K562 (cell line): ENCODE measurements around the gene TMEM154. TPM values are rescaled to one million over a fixed set of nuclear protein-coding genes. Genes with fewer than 3 reads are reported as not detected.

Experiments used
- ATAC-seq: fragments of 200-7000 bp; cut with Tn5 transposase; 3 replicates; pipeline ENCODE4 v1.9.1; 2020; ENCODE audit warnings: moderate library complexity
- BruUV-seq: library from RNA; stranded (reverse); fragments of 400-500 nt; replicated peaks from 2 replicates; lab custom pipeline; 2021; lab: Mats Ljungman, UMichigan
- CTCF ChIA-PET: fragments of 300-600 bp; formaldehyde crosslinking; extraction: SDS; loops from one replicate; lab custom pipeline; 2021; ENCODE audit warnings: low intra/inter-chr PET ratio; lab: Yijun Ruan, JAX
- POLR2A ChIA-PET: fragments of 300-600, 350-650 bp; sonication (Branson Sonifier 250); formaldehyde crosslinking; extraction: SDS; loops from one replicate; lab custom pipeline; 2021; ENCODE audit warnings: antibody characterized with exemption, inconsistent platforms; lab: Yijun Ruan, JAX
- DNase-seq, 4 experiments: peaks; one replicate each; pipeline versions ENCODE4 v3.0.0 to v3.0.0-alpha.2; 2011 to 2018; ENCODE audit warnings: low spot score in 3 of 4, mixed read lengths in 3 of 4; ENCODE audit errors: extremely low read depth in 1 of 4
- FAIRE-seq: peaks from 2 replicates; lab custom pipeline; 2011; peaks lifted over from hg19 to GRCh38; lab: Jason Lieb, UNC
- H2AFZ ChIP-seq: 2 replicates; pipeline ENCODE4 v1.6.0; 2011; ENCODE audit warnings: low read depth, low read length, control low read depth, inconsistent platforms
- H3K27ac ChIP-seq: fragments of 200-600 bp; 3 replicates; pipeline ENCODE4 v1.8.0; 2011; ENCODE audit warnings: low read depth, mild to moderate bottlenecking, control low read depth, inconsistent platforms, low read length, moderate library complexity, mixed read lengths; ENCODE audit errors: extremely low read depth
- H3K27me3 ChIP-seq, 2 experiments: fragments of 300-600 bp in 1 of 2; 2 replicates in 1 of 2; 3 replicates in 1 of 2; pipeline versions ENCODE4 v1.6.0 to v1.8.0; 2011; ENCODE audit warnings: inconsistent platforms in 2 of 2, low read length in 2 of 2, mild to moderate bottlenecking in 1 of 2, mixed read lengths in 1 of 2, moderate library complexity in 1 of 2; ENCODE audit not compliant: control insufficient read depth in 2 of 2, insufficient read depth in 2 of 2
- H3K36me3 ChIP-seq: fragments of 300-600 bp; 3 replicates; pipeline ENCODE4 v1.8.0; 2011; ENCODE audit warnings: mild to moderate bottlenecking, low read length, inconsistent platforms; ENCODE audit not compliant: control insufficient read depth, insufficient read depth
- H3K4me1 ChIP-seq, 2 experiments: fragments of 200-600 bp in 1 of 2; replicated peaks in 1 of 2; 2 replicates in 1 of 2; 3 replicates in 1 of 2; pipeline versions ENCODE4 v1.5.1 to v1.8.0; 2011; ENCODE audit warnings: inconsistent platforms in 2 of 2, low read length in 2 of 2, mild to moderate bottlenecking in 1 of 2, mixed read lengths in 1 of 2, moderate library complexity in 1 of 2; ENCODE audit not compliant: control insufficient read depth in 2 of 2, insufficient read depth in 2 of 2
- H3K4me2 ChIP-seq: 2 replicates; pipeline ENCODE4 v1.6.1; 2011; ENCODE audit warnings: low read length, control low read depth, inconsistent platforms, mixed read lengths; ENCODE audit not compliant: insufficient read depth
- H3K4me3 ChIP-seq: fragments of 200-600 bp; sonication (generic), shearing (Covaris generic); 2 replicates; pipeline ENCODE4 v1.5.1; 2016; ENCODE audit warnings: control low read depth, inconsistent platforms
- H3K79me2 ChIP-seq: fragments of 200-600 bp; 3 replicates; pipeline ENCODE4 v1.8.0; 2011; ENCODE audit warnings: low read length, inconsistent platforms; ENCODE audit not compliant: control insufficient read depth, insufficient read depth
- H3K9ac ChIP-seq, 2 experiments: 2 replicates each; pipeline versions ENCODE4 v1.6.0 to v1.6.1; 2011; ENCODE audit warnings: low read depth in 2 of 2, low read length in 2 of 2, control low read depth in 1 of 2, inconsistent platforms in 1 of 2, mild to moderate bottlenecking in 1 of 2, mixed read lengths in 1 of 2; ENCODE audit not compliant: insufficient read depth in 1 of 2
- H3K9me1 ChIP-seq: one replicate; pipeline ENCODE4 v1.6.0; 2011; ENCODE audit warnings: inconsistent platforms, mild to moderate bottlenecking, low read length, moderate library complexity; ENCODE audit not compliant: control insufficient read depth, insufficient read depth
- H3K9me3 ChIP-seq: replicated peaks from 2 replicates; pipeline ENCODE4 v1.5.1; 2011; ENCODE audit warnings: low read depth, low read length, inconsistent platforms; ENCODE audit not compliant: control insufficient read depth, insufficient read depth
- H4K20me1 ChIP-seq: replicated peaks from 2 replicates; pipeline ENCODE4 v1.6.1; 2011; ENCODE audit warnings: low read length, inconsistent platforms, mixed read lengths; ENCODE audit not compliant: control insufficient read depth, insufficient read depth
- CBFB ChIP-seq: sonication (generic); formaldehyde crosslinking; IDR thresholded peaks from 2 replicates; pipeline ENCODE4 v1.4.0; 2020; ENCODE audit warnings: mild to moderate bottlenecking, missing genetic modification reagents
- CHAMP1 ChIP-seq: fragments of 450-650 bp; IDR thresholded peaks from 2 replicates; pipeline ENCODE4 v1.6.1; 2016; ENCODE audit warnings: mild to moderate bottlenecking
- FOS ChIP-seq: IDR thresholded peaks from 3 replicates; pipeline ENCODE4 v1.6.1; 2011; ENCODE audit not compliant: insufficient read length; ENCODE audit errors: extremely low read depth
- GABPB1 ChIP-seq: sonication (generic); formaldehyde crosslinking; IDR thresholded peaks from 2 replicates; pipeline ENCODE4 v1.8.0; 2022; ENCODE audit warnings: mild to moderate bottlenecking, missing genetic modification reagents
- HBP1 ChIP-seq: fragments of 450-650 bp; formaldehyde crosslinking; IDR thresholded peaks from 2 replicates; pipeline ENCODE4 v1.4.0; 2022; ENCODE audit warnings: missing genetic modification characterization
- RBBP5 ChIP-seq: fragments of 200-600 bp; sonication (generic); IDR thresholded peaks from 2 replicates; pipeline ENCODE4 v1.6.1; 2012; ENCODE audit warnings: borderline replicate concordance, mild to moderate bottlenecking, low read length, control low read depth, inconsistent platforms; ENCODE audit not compliant: insufficient read depth, poor library complexity, severe bottlenecking
- RBM15 ChIP-seq: fragments of 200-400 bp; formaldehyde crosslinking; IDR thresholded peaks from 2 replicates; pipeline ENCODE4 v1.6.1; 2018; ENCODE audit warnings: mild to moderate bottlenecking, low read length, moderate library complexity; ENCODE audit not compliant: insufficient read depth
- RBM22 ChIP-seq: fragments of 200-400 bp; formaldehyde crosslinking; IDR thresholded peaks from 2 replicates; pipeline ENCODE4 v1.6.1; 2018; ENCODE audit warnings: low read length, low read depth; ENCODE audit not compliant: poor library complexity, severe bottlenecking
- SRSF7 ChIP-seq: fragments of 200-400 bp; formaldehyde crosslinking; optimal IDR thresholded peaks from 2 replicates; pipeline ENCODE3; 2017; ENCODE audit warnings: mild to moderate bottlenecking, low read depth, low read length
- TCF7 ChIP-seq: sonication (generic); IDR thresholded peaks from 2 replicates; pipeline ENCODE4 v1.6.1; 2016; ENCODE audit warnings: antibody characterized with exemption, borderline replicate concordance
- YBX1 ChIP-seq: fragments of 450-650 bp; IDR thresholded peaks from 2 replicates; pipeline ENCODE4 v1.7.1; 2016; ENCODE audit warnings: mild to moderate bottlenecking
- ZNF174 ChIP-seq: fragments of 250-450 bp; sonication (Bioruptor Pico); IDR thresholded peaks from 2 replicates; pipeline ENCODE4 v1.4.0; 2020; ENCODE audit warnings: mild to moderate bottlenecking
- ZNF316 ChIP-seq: fragments of 450-650 bp; IDR thresholded peaks from 2 replicates; pipeline ENCODE4 v1.6.1; 2016
- ZNF518B ChIP-seq: fragments of 250-450 bp; sonication (Bioruptor Pico); IDR thresholded peaks from 2 replicates; pipeline ENCODE4 v1.5.0; 2021; ENCODE audit warnings: mild to moderate bottlenecking, moderate library complexity
- ZNF707 ChIP-seq: fragments of 250-450 bp; sonication (Bioruptor Pico); conservative IDR thresholded peaks from 2 replicates; pipeline ENCODE4 v1.8.0; 2022; ENCODE audit warnings: inconsistent platforms, mild to moderate bottlenecking, moderate library complexity
- WGBS: fragments of 100-300 bp; shearing (Covaris generic); methylation state at CpG from one replicate; pipeline ENCODE4 v1.1.6; 2016; ENCODE audit warnings: low coverage, mixed read lengths; ENCODE audit not compliant: insufficient coverage; ENCODE audit errors: missing lambda C conversion rate; 5-methylcytosine and 5-hydroxymethylcytosine counted together
- in situ Hi-C: fragments of 300-500 bp; cut with MboI; formaldehyde crosslinking; loops from 4 replicates; pipeline ENCODE4 v1.15.0; 2018; ENCODE audit warnings: inconsistent platforms, mixed read lengths
- intact Hi-C: fragments of 100-400 bp; cut with micrococcal nuclease; formaldehyde crosslinking; loops from 2 replicates; pipeline ENCODE4 v1.14.2; 2022
- polyA plus RNA-seq, 8 experiments: library from polyadenylated mRNA; depleted of rRNA in 4 of 8; stranded (reverse) in 5 of 8; unstranded in 3 of 8; fragments of >200 nt; fragmentation: Nextera tagmentation in 2 of 8; fragmentation: Illumina TruSeq in 1 of 8; extraction: Ambion mirVana in 2 of 8; extraction: Trizol in 1 of 8; gene quantifications; 2 replicates each; pipeline versions ENCODE4 v1.2.1 to v1.2.3, GENCODE V29; 2011 to 2014; ENCODE audit warnings: inconsistent platforms in 1 of 8, missing spikeins in 1 of 8
- total RNA-seq, 7 experiments: library from RNA; depleted of rRNA in 6 of 7; stranded (reverse); fragments of >200 nt in 6 of 7; fragmentation: Illumina TruSeq in 2 of 7; extraction: Trizol in 2 of 7; gene quantifications; 2 replicates each; pipeline versions ENCODE4 v1.2.1 to v1.2.3, GENCODE V29; 2011 to 2021; ENCODE audit warnings: low replicate concordance in 1 of 7

Gene TMEM154
- total and polyA plus RNA-seq, 9 of the 15 experiments (the other 6 are each of a cell fraction or from before 2014, with no cell fraction given), result 0.13 to 1.8 (median 0.58) TPM

- Histone ChIP-seq H3K27me3 (peaks cover 5 to 24% of the 10 kb centered on the region in 2 experiments), H3K79me2 (no peaks in the 10 kb centered on the region), H3K9me3 (no peaks in the 10 kb centered on the region), H3K36me3 (no peaks in the 10 kb centered on the region), H3K4me2 (no peak overlapping the region), H4K20me1 (no peaks in the 10 kb centered on the region), H3K9ac (no peak overlapping the region), H3K4me1 (no peaks in the 10 kb centered on the region), H2AFZ (no peak overlapping the region), H3K4me3 (no peak overlapping the region), H3K27ac (no peak overlapping the region), H3K9me1 (no peaks in the 10 kb centered on the region)
- FAIRE-seq (no peak), DNase-seq (no peak), ATAC-seq (no peak)
- intact Hi-C loops, result no loop called here
- no TSS peak for BruUV-seq
- ChIA-PET POLR2A (no interaction called here), CTCF (no interaction called here)
- in situ Hi-C loops, result no loop called here
- WGBS, result 10% methylated on average over 4 of the region's 5 CpGs
- TF ChIP-seq ZNF174 (CRISPR knock-in tag), result no peak
- no peak for TF ChIP-seq RBM22
- no peak for TF ChIP-seq HBP1 (CRISPR knock-in tag)
- no peak for TF ChIP-seq RBBP5
- TF ChIP-seq ZNF316, result no peak
- TF ChIP-seq FOS, result no peak
- no peak for TF ChIP-seq GABPB1 (CRISPR knock-in tag)
- no peak for TF ChIP-seq YBX1
- TF ChIP-seq CBFB (CRISPR knock-in tag), result no peak
- TF ChIP-seq ZNF518B (CRISPR knock-in tag), result no peak
- no peak for TF ChIP-seq CHAMP1
- TF ChIP-seq TCF7, result no peak
- TF ChIP-seq RBM15, result no peak
- no peak for TF ChIP-seq ZNF707
- TF ChIP-seq SRSF7, result no peak
These were observed 14.1 kb upstream of the TMEM154 start for GRCh38 chr4:152693871-152694270.
